ENCODE measurements around the gene EREG.
A peak's percentile ranks its signal among the peaks of the same experiment; 100 is the strongest.
"Not testable (repeated sequence)": the region's sequence is repeated elsewhere in the genome, so short reads cannot be mapped to it uniquely, and the experiment has no call there.

EREG gene

DNA sequence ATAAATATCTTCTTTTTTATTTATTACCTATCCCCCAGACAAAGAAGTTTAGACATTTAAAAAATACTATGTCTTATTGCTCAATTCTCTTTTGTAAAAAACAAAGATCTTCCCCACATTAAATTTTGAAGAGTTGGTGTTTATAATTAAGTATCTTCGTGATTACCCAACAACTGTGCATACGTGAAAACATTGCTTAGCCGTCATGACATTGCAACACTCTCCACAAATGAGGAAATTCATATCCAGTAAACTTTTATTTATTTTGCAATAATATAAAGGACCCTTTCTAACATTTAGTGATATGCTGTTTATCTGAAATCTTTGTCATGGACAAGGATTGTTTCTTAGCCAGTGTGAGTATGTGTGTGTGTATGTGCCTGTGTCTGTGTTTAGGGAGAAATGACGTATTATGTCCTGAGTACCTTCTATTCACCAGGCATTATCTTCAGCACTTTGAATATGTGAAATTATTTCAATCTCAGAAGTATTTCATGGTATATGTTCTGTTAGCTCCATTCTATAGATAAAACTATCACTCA is 26.1 kb upstream of the EREG start:
- intact Hi-C loops (cut with DNase I): no loop called here
- no peak for DNase-seq

DNA sequence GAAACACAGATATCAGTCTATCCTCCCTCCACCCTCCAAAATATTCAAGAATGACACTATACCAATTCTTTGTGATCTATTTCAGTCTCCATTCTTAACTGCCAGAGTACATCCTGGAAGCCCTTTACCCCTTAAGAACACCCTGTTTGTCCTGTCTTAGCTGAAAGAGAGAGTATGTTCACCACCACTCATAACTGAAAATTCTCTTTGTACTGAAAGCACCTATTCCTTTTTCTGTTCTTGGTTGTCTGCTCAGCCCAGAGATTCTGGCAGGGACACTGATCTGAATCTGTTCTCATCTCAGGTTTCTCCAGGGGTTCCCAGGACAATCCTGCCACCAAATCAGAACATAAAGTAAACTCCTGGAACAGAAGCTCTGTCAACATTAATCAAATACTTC is 25.4 kb upstream of the EREG start:
- DNase-seq: no peak
- intact Hi-C loops (cut with DNase I): no loop called here

DNA sequence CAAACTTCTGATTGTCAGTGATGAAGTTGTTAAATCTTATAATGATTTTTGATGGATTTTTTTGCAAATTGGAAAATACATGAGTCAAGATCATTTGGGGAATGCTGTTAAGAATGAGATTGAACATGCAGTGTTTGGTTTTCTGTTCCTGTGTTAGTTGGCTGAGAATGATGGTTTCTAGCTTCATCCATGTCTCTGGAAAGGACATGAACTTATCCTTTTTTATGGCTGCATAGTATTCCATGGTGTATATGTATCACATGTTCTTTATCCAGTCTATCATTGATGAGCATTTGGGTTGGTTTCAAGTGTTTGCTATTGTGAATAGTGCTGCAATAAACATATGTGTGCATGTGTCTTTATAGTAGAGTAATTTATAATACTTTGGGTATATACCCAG is 24.5 kb upstream of the EREG start:
- intact Hi-C loops (cut with DNase I); DNase-seq: not testable (repeated sequence)

DNA sequence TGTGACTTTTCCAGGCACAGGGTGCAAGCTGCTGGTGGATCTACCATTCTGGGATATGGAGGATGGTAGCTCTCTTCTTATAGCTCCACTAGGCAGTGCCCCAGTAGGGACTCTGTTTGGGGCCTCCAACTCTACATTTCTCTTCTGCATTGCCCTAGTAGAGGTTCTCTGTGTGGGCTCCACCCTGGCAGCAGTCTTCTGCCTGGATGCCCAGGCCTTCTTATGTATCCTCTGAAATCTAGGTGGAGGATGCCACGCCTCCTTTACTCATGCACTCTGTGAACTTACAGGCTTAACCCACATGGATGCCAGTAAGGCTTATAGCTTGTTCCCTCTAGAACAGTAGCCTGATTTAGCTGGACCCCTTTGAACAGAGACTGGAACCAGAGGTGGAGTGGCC is 20.9 kb upstream of the EREG start:
- no peak for DNase-seq
- intact Hi-C loops (cut with DNase I): no loop called here

DNA sequence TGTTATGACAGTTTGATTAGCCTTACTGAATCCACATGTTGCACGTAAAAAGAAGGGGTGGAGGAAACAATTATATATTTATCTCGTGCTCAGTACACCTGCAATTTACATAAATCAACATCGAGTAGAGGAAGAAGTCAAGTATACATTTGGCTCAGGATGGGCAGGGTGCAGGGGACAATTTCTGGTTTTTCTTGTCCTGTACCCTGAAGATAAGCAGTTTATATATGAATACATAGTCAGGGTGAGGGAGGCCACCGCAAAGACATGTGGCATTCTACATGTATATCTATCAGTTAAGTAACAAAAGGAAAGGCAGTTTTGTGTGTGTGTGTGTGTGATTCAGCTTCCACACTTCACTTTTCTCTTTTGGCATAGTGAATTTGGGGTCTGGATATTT is 11.1 kb upstream of the EREG start:
- intact Hi-C loops (cut with DNase I): no loop called here
- DNase-seq: no peak

DNA sequence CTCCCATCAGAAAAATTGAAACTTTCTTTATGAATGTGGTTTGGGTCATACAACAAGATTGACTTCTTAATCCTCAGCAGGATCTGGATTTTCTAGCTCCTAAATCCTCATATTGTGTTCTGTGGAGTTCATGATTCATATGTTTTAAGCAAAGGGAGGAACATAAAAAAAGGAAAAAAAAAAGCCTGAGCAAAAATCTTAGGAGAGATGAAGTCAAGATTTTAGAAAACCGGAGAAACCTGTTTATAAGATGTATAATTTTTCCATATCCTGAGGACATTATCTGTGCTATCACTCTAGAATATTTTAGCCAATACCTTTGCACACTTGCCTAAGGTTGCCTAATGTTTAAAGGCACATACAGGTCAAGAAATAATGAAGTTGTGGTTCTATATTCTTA is 7.0 kb upstream of the EREG start:
- intact Hi-C loops (cut with DNase I): no loop called here
- DNase-seq: no peak

DNA sequence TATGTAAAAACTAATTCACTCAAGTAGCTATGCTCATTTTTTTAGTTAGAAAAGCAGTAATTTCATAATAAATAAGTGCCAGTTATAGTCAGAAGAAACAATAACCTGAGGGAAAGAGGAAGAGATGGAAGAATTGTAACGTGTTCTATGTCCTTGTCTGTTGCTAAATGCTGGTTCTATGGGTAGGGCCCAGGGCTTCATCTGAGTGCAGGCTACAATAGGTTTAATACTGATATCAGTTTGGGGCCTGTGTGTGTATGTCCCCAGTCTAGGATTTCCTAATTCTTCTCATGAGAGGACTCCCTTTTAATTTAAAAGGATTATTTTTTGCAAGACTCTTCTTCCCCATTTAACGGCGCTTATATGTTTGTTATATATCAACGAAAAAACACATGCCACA is 3.3 kb upstream of the EREG start:
- no peak for DNase-seq
- intact Hi-C loops (cut with DNase I): no loop called here

DNA sequence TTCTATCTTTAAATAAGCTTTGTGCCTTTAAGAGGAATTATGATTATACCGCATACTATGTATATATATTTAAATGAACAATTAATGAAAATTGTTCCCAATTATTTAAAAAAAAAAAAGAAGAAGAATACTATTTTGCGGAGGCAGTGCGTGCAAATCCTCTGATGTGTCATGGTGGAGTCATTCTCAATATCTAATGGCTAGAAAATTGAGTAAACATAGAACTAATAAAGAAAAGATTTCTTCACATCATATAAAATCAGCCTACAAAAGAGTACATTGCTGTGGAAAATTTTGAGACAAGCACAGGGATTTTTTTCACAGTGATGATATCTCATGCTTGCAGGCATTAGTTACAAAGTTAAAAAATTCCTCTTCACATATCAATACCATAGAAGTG is 2.6 kb upstream of the EREG start:
- intact Hi-C loops (cut with DNase I): no loop called here
- no peak for DNase-seq

DNA sequence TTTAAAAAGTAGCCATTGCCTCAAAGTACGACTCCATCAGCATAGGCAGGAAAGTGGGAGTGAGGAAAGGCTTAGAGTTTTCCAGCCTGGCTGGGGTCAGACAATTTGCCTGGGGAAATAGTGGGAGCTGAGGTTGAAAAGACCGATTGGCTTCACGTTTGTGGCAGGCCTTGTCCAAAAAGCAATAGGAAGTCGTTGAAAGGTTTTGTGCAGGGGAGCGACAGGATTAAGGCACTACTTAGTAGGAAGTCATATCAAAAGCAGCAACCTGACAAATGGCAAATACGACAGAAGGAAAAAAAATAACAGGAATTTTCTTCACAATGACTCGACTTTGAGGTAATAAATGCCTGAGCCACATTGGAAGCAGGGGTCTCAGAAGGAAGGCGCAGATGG is 691 bp upstream of the EREG start:
- intact Hi-C loops (cut with DNase I): no loop called here
- DNase-seq: no peak

DNA sequence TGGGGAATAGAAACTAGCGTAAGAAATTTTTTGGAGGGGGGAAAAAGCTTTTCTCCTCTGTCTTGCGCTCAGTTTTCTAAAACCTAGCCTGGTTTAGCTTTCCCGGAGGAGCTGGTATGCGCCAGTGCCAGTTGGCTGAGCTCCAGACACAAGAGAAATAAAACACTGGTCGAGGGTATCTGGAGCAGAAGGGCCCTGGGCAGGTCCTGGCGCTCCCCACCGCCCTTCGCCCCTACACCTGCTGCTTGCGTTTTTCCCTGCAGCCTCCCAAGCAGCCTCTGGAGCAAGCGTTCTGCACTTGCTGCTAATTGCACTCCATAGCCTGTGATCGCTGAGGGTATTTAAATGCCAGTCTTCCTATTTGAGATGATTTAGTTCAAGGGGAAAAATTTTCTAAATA is 816 bp downstream of the EREG start:
- DNase-seq: peak in 6 of 42 donors; percentile 2 to 27 (median 6)
- intact Hi-C loops (cut with DNase I): no loop called here

DNA sequence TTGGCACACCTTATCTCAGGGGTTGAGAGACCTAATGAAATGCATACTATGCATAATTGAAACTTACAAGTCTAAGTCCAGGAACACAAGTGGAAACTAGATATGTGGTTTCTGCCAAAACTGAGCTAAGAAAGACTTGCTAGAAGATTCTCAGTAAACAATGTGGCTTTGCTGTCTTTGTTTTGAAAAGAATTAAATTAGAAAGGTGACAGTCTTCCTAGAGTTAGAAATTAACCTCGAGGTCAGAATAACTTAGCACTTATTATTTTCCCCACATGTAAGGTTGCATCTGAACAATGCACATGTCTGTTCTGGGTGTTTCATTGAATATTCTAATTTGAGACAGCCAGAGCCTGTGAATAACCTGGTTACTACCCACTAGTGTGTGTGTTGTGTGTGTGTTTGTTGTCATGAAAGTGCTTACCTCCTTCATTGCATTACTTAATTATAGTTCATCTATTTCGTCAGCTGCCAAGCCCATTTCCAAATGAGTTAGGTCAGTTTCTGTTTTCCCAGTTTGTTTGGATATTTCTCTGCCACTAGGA is 1.5 kb downstream of the EREG start:
- no peak for DNase-seq
- intact Hi-C loops (cut with DNase I): no loop called here

DNA sequence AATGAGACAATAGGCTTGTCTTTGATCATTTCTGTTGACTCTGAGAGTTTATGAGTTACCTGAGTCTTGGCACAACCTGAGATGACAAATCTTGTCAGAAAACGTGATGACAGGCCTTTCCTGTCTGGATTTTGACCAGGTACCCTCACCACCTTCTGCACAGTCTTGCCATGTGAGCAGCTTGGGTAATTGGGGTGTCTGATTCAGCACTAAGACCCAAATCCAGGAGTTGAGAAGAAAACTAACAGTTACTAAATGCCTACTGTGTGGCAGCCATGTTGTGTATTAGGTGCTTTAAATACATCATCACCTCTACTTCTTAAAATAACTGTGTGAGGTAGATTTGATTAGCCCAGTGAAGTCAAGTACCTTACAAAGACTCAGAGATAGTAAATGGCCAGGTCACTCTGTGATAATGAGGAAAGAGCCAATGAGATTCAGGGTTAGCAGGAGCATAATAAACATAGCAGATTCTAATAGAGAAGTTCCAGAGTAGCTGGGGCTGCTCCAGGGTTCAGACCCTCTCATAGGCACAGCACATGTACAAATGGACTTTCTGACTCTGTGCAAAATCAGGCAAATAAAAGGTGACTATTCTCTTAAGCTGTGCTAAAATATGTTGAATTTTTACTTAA is 2.8 kb downstream of the EREG start:
- intact Hi-C loops (cut with DNase I): no loop called here
- DNase-seq: no peak

DNA sequence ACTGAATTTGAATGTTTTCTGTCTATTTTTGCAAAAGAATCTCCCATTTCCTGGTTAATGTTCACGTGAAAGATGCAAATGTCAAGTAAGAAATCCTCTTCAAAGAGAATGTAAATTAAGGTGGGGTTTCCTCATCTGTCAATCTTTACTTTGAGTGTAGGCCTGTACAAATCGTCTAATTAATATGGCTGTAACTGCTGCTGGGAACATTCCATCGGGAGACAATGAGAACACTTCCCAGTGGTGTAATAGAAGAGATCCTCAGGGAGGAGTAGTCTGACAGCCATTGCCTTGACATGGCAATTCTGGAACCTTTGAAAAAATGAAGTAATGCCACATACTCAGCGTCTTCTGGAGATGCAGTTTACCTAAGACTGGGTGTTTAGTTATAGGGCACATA is 3.7 kb downstream of the EREG start:
- intact Hi-C loops (cut with DNase I): no loop called here
- DNase-seq: no peak

DNA sequence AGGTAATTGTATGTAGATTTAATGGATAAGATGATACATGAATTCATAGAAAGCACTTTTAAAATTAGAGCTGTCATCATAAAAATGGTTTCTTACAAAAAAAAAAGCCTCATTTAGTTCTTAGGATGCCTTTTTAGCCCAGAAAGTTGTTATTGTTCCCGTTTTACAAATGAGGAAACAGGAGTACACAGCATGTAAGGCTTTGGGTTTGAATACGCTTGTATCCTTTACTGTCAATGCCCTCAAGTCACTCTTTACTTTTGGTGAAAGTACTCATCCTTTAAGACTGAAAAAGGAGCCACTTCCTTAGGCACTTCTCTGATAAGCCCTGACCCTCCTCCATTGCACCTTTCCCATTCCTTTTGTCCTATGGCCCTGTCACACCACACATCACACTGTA is 4.9 kb downstream of the EREG start:
- no peak for DNase-seq
- intact Hi-C loops (cut with DNase I): loop anchor here (10.0 kb wide), 1 partner anchor 165 kb away; no protein-coding TSS in a partner anchor

DNA sequence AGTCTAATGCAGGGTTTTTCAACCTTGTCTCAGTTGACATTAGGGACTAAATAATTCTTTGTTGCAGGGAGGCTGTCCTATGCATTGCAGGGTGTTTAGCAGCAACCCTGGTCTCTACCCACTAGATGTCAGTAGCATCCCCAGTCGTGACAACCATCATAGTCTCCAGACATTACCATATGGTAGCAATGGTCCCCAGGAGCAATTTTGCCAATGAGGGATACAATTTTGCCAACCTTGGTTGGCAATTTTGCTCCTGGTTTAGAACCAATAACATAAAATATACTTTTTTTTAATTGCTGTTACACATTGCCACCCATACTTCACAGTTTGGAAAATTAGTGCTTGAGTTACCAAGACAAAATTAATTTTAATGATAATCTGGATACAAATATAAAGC is 6.0 kb downstream of the EREG start:
- intact Hi-C loops (cut with DNase I): loop anchor here (10.0 kb wide), 1 partner anchor 164 kb away; no protein-coding TSS in a partner anchor
- DNase-seq: peak in 13 of 42 donors; percentile 5 to 45 (median 15)

DNA sequence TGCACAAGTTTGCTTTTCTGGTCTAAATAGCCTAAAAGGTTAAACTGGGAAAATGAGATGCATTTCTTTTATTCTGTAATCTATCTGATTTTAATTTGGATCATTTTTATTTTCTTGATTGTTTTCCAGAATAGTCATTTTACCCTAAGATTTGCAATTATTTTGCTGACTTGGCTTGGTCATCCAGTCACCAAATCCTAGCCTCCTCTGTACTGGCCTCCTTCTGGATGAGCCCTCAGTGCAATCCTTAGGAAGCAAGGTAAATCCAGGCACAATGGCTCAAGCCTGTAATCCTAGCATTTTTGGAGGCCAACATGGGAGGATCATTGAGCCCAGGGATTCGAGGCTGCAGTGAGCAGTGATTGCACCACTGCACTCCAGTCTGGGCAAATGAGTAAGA is 9.2 kb downstream of the EREG start:
- intact Hi-C loops (cut with DNase I): loop anchor here (10.0 kb wide), 1 partner anchor 161 kb away; no protein-coding TSS in a partner anchor
- no peak for DNase-seq

DNA sequence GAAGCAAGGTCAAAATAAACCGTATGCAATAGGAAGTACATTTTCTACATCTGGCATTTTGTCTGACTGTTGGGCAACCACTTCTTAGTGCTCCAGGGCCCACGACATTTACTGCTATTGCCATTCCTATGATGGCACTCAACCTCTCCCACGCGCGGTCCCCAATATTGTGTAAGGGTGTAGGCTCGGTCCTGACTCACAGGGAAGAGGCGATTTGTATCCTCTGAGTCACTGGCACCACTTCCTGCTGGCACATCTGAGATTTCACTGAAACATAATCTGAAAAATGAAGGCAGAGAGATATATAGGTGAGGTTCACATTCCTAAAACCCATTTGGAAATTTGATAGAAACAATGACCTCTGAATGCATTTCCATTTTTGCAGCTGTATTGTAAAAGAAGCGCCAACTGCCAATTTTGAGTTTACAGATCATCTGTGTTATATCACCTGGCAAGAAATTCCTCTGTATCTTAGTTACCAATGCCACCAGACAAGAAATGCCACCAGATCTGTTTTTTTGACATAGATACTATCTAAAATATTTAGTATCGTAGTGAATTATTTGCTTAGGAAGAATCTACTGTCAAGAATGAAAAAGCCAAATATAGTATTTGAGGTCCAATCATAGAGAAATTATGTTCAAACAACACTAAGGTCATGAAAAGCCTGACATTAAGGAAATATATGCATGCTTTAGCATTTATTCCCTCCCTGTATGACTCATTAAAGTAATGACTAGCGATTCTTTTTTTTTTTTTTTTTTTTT is 9.8 kb downstream of the EREG start:
- DNase-seq: no peak
- intact Hi-C loops (cut with DNase I): loop anchor here (10.0 kb wide), 1 partner anchor 160 kb away; no protein-coding TSS in a partner anchor

DNA sequence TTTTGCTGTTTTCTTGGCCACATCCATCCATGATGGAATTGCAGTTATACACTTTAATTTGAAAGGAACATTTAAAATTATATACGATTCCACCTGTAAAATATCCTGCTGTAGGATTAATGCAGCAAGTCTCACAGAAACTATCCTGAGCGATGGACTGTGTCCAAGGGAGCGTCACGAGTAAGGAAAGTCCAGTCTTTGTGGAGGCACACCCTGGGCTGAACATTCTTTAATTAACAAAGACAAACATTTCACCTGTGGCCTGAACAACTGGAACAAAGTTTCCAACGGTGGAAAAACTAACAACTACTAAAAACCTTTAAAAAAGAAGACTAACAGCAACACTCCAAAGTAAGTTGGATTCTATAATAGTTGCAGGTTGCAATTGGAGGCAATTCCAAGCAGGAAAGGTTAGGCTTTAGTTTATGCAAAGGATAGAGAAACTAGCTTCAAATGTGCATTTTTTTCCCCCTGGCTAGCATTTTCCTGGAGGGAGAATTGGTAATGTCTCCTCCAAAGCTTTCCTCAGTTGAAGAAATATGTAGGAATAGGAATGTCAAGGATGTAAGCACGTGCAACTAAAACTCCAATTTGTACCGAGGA is 11.0 kb downstream of the EREG start:
- intact Hi-C loops (cut with DNase I): loop anchor here (10.0 kb wide), 1 partner anchor 159 kb away; no protein-coding TSS in a partner anchor
- DNase-seq: no peak

DNA sequence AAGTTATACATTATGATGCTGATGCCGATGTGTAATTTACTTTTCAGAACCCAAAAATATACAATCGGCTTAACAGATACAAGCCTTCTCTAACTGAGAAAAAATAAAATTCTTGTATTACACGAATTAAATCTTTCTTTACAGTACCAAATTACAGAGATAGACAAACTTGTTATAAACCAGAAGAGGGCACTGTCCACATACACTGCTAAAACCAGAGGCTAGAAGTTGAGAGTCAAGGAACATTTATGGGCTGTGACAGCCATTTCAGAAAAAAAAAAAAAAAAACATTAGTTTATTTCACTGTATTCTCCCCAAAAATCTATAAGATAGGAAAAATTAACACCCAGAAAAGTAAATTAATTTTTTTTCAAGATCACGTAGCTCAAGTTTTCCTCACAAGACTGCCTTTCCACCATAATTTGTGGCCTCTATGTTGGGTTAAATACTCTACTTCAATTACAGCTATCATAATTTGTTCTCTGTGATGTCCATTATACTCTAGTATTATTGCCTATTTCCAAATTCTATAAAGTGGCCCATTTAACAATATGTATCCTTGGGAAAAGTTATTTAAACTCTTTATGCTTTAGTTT is 12.0 kb downstream of the EREG start:
- intact Hi-C loops (cut with DNase I): loop anchor here (10.0 kb wide), 1 partner anchor 158 kb away; no protein-coding TSS in a partner anchor
- peak in 2 of 42 donors; percentile 13 to 35 for DNase-seq
